ENCODE results near the gene TFEB.

DNA sequence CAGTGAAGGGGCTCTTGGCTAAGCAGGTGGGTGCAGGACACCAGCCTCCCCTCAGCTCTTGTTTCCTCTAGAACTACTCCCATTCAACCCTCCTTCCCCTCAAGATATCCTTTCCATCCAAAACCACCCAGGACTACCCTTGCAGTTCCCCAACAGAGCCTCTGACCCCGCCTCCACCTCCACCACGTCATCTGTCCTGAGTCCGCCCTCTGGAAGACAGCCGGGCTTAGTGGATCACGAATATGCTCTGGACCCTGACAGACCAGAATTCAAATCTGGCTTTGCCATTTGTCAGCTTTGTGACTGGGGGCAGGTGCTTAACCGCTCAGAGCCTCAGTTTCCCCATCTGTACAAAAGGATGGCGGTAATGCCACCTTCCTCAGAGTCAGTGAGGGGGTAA lies 31.4 kb downstream of the TFEB start:
- no peak for TF ChIP-seq ZNF274 (IDR thresholded peaks at IDR 0.05; ENCODE audit: low read depth, low read length)
- TF ChIP-seq YY1 (IDR thresholded peaks at IDR 0.05; ENCODE audit: insufficient read depth, insufficient read length): no peak
- no peak for TF ChIP-seq SUZ12 (IDR thresholded peaks at IDR 0.05; ENCODE audit: extremely low read depth, insufficient read depth, insufficient read length)

All from NT2/D1 (cell line).